Ishikawa (cell line): ENCODE results near the gene WASHC3.

Experiments
- RAD21 ChIP-seq: IDR thresholded peaks from 2 replicates; pipeline ENCODE4 v1.6.1; 2012; ENCODE audit warnings: low read depth
- TCF12 ChIP-seq: IDR thresholded peaks from 2 replicates; pipeline ENCODE4 v1.6.1; 2012; ENCODE audit warnings: low read depth

GRCh38 chr12:101992091-101992490 is 69.7 kb downstream of the WASHC3 start:
- TF ChIP-seq RAD21 (no peak), TCF12 (no peak)
